HG02571 (cell line): ENCODE results near the gene ADGRA1.
"Not testable (repeated sequence)": the region's sequence is repeated elsewhere in the genome, so short reads cannot be mapped to it uniquely, and the experiment has no call there.

Experiments
- ATAC-seq: cut with Tn5 transposase; IDR thresholded peaks from one replicate; pipeline ENCODE4 v1.9.1; 2021; ENCODE audit warnings: mild to moderate bottlenecking, moderate library complexity; ENCODE audit not compliant: unreplicated experiment

The ADGRA1 gene

GRCh38 chr10:133110133-133110532 is 22.4 kb downstream of the ADGRA1 start:
- no peak for ATAC-seq

DNA sequence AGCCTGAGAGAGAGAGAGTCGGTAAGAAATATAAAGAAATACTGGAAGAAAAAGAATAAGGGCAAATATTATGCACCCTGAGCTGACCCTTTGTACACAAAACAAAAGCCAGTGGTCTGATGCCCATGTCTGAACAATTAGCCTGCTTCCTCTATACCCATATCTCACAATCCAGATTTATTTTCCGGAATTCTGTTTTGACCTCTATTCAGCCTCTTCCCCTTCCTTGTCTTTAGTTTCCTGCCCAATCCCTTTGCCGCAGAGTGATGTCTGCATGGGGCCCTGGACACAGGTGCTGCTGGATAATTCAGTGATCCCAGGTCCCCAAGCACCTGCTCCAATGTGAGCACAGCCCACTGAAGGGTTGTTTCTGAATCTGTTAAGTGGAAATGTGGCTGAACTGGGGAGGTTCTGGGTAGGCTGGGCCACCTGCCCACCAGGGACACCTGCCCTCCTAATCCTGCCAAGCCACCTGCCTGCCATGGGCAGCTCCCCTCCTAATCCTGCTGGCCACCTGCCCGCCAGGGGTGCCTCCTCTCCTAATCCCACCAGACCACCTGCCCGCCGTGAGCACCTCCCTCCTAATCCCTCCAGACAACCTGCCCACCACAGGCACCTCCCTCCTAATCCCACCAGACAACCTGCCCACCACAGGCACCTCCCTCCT is 23.0 kb downstream of the ADGRA1 start:
- no peak for ATAC-seq

DNA sequence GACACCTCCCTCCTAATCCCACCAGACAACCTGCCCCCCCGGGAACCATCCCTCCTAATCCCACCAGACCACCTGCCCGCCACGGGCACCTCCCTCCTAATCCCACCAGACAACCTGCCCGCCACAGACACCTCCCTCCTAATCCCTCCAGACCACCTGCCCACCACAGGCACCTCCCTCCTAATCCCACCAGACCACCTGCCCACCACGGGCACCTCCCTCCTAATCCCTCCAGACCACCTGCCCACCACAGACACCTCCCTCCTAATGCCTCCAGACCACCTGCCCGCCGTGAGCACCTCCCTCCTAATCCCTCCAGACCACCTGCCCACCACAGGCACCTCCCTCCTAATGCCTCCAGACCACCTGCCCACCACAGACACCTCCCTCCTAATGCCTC is 23.9 kb downstream of the ADGRA1 start:
- ATAC-seq: not testable (repeated sequence)

- ATAC-seq: no peak
Measured at GRCh38 chr10:133113146-133113830, 25.6 kb downstream of the ADGRA1 start.

- no peak for ATAC-seq
Measured at GRCh38 chr10:133113847-133114246, 26.1 kb downstream of the ADGRA1 start.

DNA sequence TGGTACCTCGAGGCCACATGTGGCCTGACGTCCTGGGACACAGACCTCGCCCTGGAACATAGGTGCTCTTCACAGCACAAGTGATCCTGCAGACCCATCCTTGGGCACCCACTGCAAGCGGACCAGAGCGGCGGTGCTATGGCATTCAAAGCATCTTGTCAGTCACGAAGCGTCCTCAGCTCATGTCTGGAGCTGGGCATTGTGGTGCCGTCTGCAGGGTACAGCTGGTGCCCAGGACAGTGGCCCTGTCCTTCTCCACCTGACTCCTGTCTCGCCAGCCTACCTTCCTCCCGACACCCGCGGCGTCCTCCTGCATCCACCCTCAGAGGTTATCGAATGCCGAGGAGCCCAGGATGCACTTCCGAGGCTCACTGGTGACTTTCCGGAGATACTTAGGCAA is 26.5 kb downstream of the ADGRA1 start:
- ATAC-seq: no peak

DNA sequence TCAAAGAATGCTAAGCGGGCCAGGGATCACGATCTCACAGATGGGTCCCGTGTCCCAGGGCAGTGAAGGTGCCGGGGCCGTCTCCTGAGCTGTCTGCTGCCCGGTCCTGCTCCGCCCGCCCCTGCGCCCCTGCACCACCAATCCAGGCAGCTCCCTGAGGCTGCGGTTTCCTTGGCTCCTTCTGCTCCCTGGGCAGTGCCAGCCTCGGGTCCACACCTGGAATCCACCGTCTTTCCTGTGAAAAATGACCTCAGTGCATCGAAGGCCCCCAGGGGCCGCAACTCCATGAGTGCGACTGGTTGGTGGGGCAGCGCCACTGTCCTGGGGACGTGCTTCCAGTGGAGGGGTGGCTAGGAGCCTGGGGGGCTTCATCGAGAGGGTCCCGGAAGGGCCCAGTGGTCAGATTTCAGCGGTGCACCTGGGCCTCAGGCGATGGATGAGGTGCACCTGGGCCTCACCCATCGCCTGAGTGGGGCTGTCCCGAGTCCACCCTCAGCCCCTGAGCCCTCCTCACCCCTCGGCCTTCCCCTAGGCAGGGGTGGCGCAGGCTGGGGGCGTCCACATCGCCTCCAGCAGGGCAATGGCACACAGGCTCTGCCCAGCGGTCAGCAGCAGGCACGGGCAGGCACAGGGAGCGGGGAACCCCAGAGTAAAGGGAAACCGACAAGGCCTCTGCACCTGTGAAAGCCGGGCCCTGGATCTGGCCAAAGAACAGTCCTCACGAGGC is 27.2 kb downstream of the ADGRA1 start:
- ATAC-seq: no peak

- ATAC-seq: no peak
Measured at GRCh38 chr10:133115453-133115842, 27.7 kb downstream of the ADGRA1 start.

- no peak for ATAC-seq
Measured at GRCh38 chr10:133115976-133116375, 28.3 kb downstream of the ADGRA1 start.

- no peak for ATAC-seq
Measured at GRCh38 chr10:133116455-133116854, 28.7 kb downstream of the ADGRA1 start.

- no peak for ATAC-seq
Measured at GRCh38 chr10:133117036-133117687, 29.4 kb downstream of the ADGRA1 start.

DNA sequence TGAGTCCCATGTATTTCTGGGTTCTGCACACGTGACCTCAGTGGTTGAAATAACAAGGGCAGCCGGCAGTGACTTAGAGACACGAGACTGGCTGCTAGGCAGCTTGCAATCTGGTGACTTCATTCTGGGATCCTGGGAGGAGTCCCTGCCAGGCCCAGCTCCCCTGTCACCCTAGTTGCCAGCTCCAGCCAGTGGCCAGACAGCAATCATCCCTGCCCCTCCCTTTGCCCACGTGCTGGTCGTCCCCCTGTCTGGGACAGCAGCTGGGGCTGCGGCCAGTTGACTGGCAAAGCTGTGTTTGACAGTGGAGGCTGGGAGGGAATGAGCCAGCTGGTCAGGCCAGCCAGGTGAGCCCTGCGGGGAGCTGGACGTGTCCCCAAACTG is 30.0 kb downstream of the ADGRA1 start:
- ATAC-seq: no peak

- no peak for ATAC-seq
Measured at GRCh38 chr10:133121479-133121878, 33.8 kb downstream of the ADGRA1 start.

DNA sequence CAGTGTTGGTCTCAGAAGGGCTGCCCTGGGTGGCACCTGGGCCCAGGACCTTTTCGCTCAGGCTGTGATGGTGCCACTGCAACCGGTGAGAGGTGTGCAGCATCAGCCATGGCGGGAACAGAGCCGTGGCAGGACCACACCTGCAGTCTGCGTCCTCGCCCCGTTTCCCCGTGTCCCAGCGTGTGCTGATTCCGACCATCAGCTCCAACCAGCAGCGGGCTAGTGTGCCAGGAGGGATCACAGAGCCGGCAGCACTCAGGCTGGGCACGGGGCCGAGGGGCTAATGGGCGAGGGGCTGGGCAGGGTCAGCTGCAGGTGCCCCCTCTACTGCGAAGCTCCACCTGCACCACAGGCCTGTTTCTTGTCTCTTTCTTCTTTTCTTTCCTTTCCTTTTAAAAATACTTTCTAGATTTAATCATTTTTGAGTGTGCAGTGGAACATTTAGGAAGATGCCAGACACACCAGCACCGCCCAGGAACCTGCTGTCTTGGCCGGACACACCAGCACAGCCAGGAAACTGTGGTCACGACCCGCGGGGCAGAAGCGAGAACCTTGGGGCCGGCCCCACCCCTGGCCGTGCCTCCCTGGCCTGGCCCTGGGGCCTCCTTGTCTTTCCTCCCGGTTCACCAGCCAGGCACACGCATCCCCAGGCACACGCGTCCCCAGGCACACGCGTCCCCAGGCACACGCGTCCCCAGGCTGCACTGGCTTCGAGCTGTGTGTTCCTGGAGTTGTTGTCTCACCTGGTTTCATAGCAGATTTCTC is 34.6 kb downstream of the ADGRA1 start:
- no peak for ATAC-seq

GRCh38 chr10:133123050-133123745 is 35.5 kb downstream of the ADGRA1 start:
- no peak for ATAC-seq

DNA sequence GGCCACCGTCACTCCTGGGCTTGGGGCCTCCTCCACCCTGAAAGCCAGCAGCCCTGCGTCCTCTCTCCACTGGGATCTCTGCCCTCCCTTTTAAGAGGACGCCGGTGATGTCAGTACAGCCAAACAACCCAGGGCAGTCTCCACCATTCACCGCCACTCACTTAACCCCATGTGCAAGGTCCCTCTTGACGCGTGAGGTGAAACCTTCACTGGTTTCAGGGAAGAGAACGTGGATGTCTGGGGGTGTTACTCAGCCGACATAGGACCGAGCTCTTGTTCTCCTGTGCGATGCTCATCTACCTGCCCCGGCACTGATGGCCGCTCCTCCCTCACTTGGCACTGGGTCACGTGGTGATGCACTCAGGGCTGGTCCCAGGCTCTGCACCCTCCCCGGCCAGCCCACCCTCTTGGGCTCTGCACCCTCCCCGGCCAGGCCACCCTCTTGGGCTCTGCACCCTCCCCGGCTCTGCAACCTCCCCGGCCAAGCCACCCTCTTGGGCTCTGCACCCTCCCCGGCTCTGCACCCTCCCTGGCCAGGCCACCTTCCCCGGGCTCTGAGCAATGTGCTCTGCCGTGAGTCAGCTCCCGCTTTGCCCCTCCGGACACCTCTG is 36.1 kb downstream of the ADGRA1 start:
- ATAC-seq: no peak

DNA sequence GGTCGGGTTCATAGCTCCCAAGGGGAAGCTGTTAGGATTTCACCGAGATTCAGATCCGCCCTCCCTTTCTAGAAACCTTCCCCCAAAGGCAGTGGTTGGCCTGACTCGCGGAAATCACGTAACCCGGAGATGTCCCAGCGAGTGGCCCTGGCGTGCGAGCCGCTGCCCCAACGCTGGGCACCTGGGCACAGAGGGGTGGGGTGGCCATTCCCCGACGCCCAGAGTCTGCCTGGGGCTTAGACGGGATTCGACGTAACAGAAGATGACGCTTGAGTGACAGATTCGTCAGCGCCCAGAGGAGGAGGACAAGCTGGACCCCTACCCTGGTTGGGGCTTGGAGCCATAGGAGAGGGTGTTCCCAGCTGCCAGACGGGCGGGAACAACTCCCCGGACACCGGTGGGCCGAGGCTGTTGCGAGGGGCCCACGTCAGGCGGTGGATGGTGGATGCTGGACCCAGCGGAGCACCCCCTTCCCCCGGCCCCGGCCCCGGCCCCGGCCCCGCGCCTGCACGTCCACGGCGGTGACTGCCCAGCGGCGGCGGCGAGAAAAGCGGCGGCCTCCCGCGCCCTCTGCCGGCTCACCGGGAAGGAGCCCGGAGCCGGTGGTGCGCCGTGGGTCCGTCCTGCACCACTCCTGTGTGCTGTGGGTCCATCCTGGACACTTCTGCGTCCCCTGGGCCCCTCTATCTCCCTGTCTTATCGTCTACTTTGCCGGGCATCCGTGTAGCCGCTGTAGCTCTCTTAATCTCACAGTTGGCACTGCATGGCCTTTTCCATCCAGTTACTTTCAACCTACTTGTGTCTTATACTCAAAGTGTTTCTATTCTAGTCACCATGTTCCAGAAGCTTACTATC is 36.9 kb downstream of the ADGRA1 start:
- no peak for ATAC-seq

GRCh38 chr10:133125901-133126300 is 38.2 kb downstream of the ADGRA1 start:
- ATAC-seq: no peak
